GM12801 (cell line): Measurements from ENCODE around the gene LYSMD1.

Experiments
- CTCF ChIP-seq: IDR thresholded peaks from one replicate; pipeline ENCODE4 v1.5.1; 2011; ENCODE audit warnings: control low read depth; ENCODE audit not compliant: insufficient read length; ENCODE audit errors: extremely low read depth

Gene LYSMD1

GRCh38 chr1:151197863-151198253, 32.2 kb upstream of the LYSMD1 start:
- TF ChIP-seq CTCF, result no peak

GRCh38 chr1:151196292-151196800, 30.6 kb upstream of the LYSMD1 start:
- no peak for TF ChIP-seq CTCF

- no peak for TF ChIP-seq CTCF
Observed at GRCh38 chr1:151193856-151194255, 28.2 kb upstream of the LYSMD1 start.

GRCh38 chr1:151193304-151193703, 27.6 kb upstream of the LYSMD1 start:
- TF ChIP-seq CTCF, result no peak

GRCh38 chr1:151192047-151192446, 26.3 kb upstream of the LYSMD1 start:
- TF ChIP-seq CTCF, result no peak

GRCh38 chr1:151189637-151190445, 24.1 kb upstream of the LYSMD1 start, which contains the start of gene VPS72:
Gene VPS72 (minus strand): TSS chr1:151190197. CDS start chr1:151190121, 76 bp downstream.
- no peak for TF ChIP-seq CTCF

GRCh38 chr1:151187205-151187604, 21.5 kb upstream of the LYSMD1 start:
- no peak for TF ChIP-seq CTCF
